Neural cell (in vitro differentiated cells): ENCODE data around the gene S1PR5.

Experiments used
- CTCF ChIP-seq: fragments of 450-650 bp; IDR thresholded peaks from 2 replicates; pipeline ENCODE4 v1.5.1; 2014; ENCODE audit warnings: antibody characterized with exemption, mild to moderate bottlenecking, moderate library complexity; ENCODE audit not compliant: poor library complexity, severe bottlenecking
- EP300 ChIP-seq: fragments of 450-650 bp; conservative IDR thresholded peaks from 2 replicates; pipeline ENCODE4 v1.6.1; 2014; ENCODE audit warnings: antibody characterized with exemption, mild to moderate bottlenecking, moderate library complexity; ENCODE audit not compliant: poor library complexity, severe bottlenecking
- EZH2 ChIP-seq: fragments of 200-600, 300-800 bp; shearing (Covaris generic), sonication (generic); IDR thresholded peaks from 2 replicates; pipeline ENCODE4 v1.6.1; 2014; ENCODE audit warnings: antibody characterized with exemption, low read length, borderline replicate concordance, mild to moderate bottlenecking; ENCODE audit not compliant: insufficient read depth, poor library complexity, severe bottlenecking
- MXI1 ChIP-seq: fragments of 450-650 bp; conservative IDR thresholded peaks from 2 replicates; pipeline ENCODE4 v1.6.1; 2014; ENCODE audit warnings: antibody characterized with exemption, mild to moderate bottlenecking; ENCODE audit not compliant: poor library complexity, severe bottlenecking
- POLR2AphosphoS5 ChIP-seq: IDR thresholded peaks from 2 replicates; pipeline ENCODE4 v1.6.1; 2012
- RAD21 ChIP-seq: fragments of 450-650 bp; conservative IDR thresholded peaks from 2 replicates; pipeline ENCODE4 v1.6.1; 2014; ENCODE audit warnings: antibody characterized with exemption, mild to moderate bottlenecking, moderate library complexity
- TAF1 ChIP-seq: IDR thresholded peaks from 2 replicates; pipeline ENCODE4 v1.6.1; 2012; ENCODE audit warnings: low read depth

- no peak for TF ChIP-seq CTCF
- no peak for TF ChIP-seq EP300
- no peak for TF ChIP-seq MXI1
- no peak for TF ChIP-seq TAF1
- TF ChIP-seq EZH2, result no peak
- no peak for TF ChIP-seq POLR2AphosphoS5
- no peak for TF ChIP-seq RAD21
Observed at GRCh38 chr19:10521461-10522171, 4.4 kb upstream of the S1PR5 start.
